Activated naive CD8-positive, alpha-beta T cell treated with anti-CD3 and anti-CD28 coated beads, Interleukin-2, amount 50 U/mL, for 24 hours (primary cell): Measurements from ENCODE around the gene VSIG8.

Experiments used
- ATAC-seq: fragments of 150-1000 bp; cut with Tn5 transposase; one replicate; pipeline ENCODE4 v1.10.0; 2021
- DNase-seq: peaks from one replicate; pipeline ENCODE4 v3.0.0; 2021
- H3K27ac Mint-ChIP-seq: one replicate; pipeline ENCODE4 v1.8.0; 2021; ENCODE audit warnings: mild to moderate bottlenecking, mixed read lengths
- H3K27me3 Mint-ChIP-seq: one replicate; pipeline ENCODE4 v1.8.0; 2021; ENCODE audit warnings: mixed read lengths
- H3K36me3 Mint-ChIP-seq: one replicate; pipeline ENCODE4 v1.8.0; 2021; ENCODE audit warnings: low read depth, mixed read lengths
- H3K4me1 Mint-ChIP-seq: one replicate; pipeline ENCODE4 v1.8.0; 2021; ENCODE audit warnings: mixed read lengths
- H3K4me3 Mint-ChIP-seq: one replicate; pipeline ENCODE4 v1.8.0; 2021; ENCODE audit warnings: mild to moderate bottlenecking, moderate library complexity, mixed read lengths
- H3K9me3 Mint-ChIP-seq: one replicate; pipeline ENCODE4 v1.8.0; 2021; ENCODE audit warnings: mixed read lengths

The VSIG8 gene

GRCh38 chr1:159821171-159821867 is 41.1 kb downstream of the VSIG8 start:
- H3K36me3 Mint-ChIP-seq = no peaks in the 10 kb centered on the region
- H3K4me1 Mint-ChIP-seq = peaks cover 43% of the 10 kb centered on the region
- DNase-seq (no peak), ATAC-seq (no peak)
- H3K27ac Mint-ChIP-seq = no peak overlapping the region
- no peak overlapping the region for H3K4me3 Mint-ChIP-seq
- peaks cover 3% of the 10 kb centered on the region for H3K9me3 Mint-ChIP-seq
- H3K27me3 Mint-ChIP-seq = no peaks in the 10 kb centered on the region

GRCh38 chr1:159817276-159818041 is 45.0 kb downstream of the VSIG8 start:
- no peak overlapping the region for H3K4me3 Mint-ChIP-seq
- H3K27me3 Mint-ChIP-seq = no peaks in the 10 kb centered on the region
- H3K9me3 Mint-ChIP-seq = no peaks in the 10 kb centered on the region
- ATAC-seq (peak; percentile 22), DNase-seq (no peak)
- H3K27ac Mint-ChIP-seq = no peak overlapping the region
- peaks cover 2% of the 10 kb centered on the region for H3K36me3 Mint-ChIP-seq
- H3K4me1 Mint-ChIP-seq = peaks cover 19% of the 10 kb centered on the region

- Mint-ChIP-seq H3K4me3 (no peak overlapping the region), H3K27ac (no peak overlapping the region), H3K9me3 (no peaks in the 10 kb centered on the region), H3K27me3 (no peaks in the 10 kb centered on the region), H3K4me1 (peaks cover 19% of the 10 kb centered on the region), H3K36me3 (peaks cover 2% of the 10 kb centered on the region)
- ATAC-seq (no peak), DNase-seq (no peak)
Observed at GRCh38 chr1:159815926-159816325, 46.5 kb downstream of the VSIG8 start.

GRCh38 chr1:159804924-159805323 is 57.5 kb downstream of the VSIG8 start:
- Mint-ChIP-seq H3K4me1 (peaks cover 11% of the 10 kb centered on the region), H3K9me3 (no peaks in the 10 kb centered on the region), H3K27ac (no peak overlapping the region), H3K27me3 (no peaks in the 10 kb centered on the region), H3K4me3 (no peak overlapping the region), H3K36me3 (no peaks in the 10 kb centered on the region)
- ATAC-seq = no peak
- DNase-seq = no peak
